Vagina (tissue), 2 donors: Measurements from ENCODE around the gene DMAC2L. TPM values are rescaled to one million over a fixed set of nuclear protein-coding genes. Genes with fewer than 3 reads are reported as not detected.

ENCODE experiments used
- DNase-seq, 2 donors: peaks; one replicate each; pipeline ENCODE4 v3.0.0-alpha.2; 2017; ENCODE audit errors: extremely low spot score in 2 of 2
- H3K27ac ChIP-seq: fragments of 200-600 bp; sonication (generic); one replicate; pipeline ENCODE4 v1.5.1; 2019
- H3K27me3 ChIP-seq: fragments of 200-600 bp; sonication (generic); one replicate; pipeline ENCODE4 v1.5.1; 2019
- H3K36me3 ChIP-seq, 2 donors: fragments of 200-600 bp; sonication (generic); one replicate each; pipeline ENCODE4 v1.5.1; 2017 to 2019
- H3K4me1 ChIP-seq: fragments of 200-600 bp; sonication (generic); one replicate; pipeline ENCODE4 v1.5.1; 2019
- H3K4me3 ChIP-seq, 2 donors: fragments of 200-600 bp; sonication (generic); 1 replicate in 1 of 2; 2 replicates in 1 of 2; pipeline ENCODE4 v1.5.1; 2016 to 2019
- H3K9me3 ChIP-seq: fragments of 200-600 bp; sonication (generic); one replicate; pipeline ENCODE4 v1.5.1; 2019
- POLR2A ChIP-seq, 2 donors: fragments of 450-650 bp; IDR thresholded peaks; one replicate each; pipeline ENCODE4 v1.6.1; 2017; ENCODE audit warnings: antibody characterized with exemption in 2 of 2, mild to moderate bottlenecking in 2 of 2, moderate library complexity in 2 of 2
- POLR2AphosphoS5 ChIP-seq, 2 donors: sonication (generic); formaldehyde crosslinking; IDR thresholded peaks; one replicate each; pipeline ENCODE4 v1.9.0; 2017; ENCODE audit warnings: antibody characterized with exemption in 2 of 2, mild to moderate bottlenecking in 2 of 2, low read depth in 1 of 2; ENCODE audit not compliant: insufficient read depth in 1 of 2
- intact Hi-C: fragments of 100-400 bp; cut with DNase I; formaldehyde crosslinking; loops from one replicate; pipeline ENCODE4 v1.15.1; 2023
- total RNA-seq: library from RNA; depleted of rRNA; stranded (reverse); fragments of >200 nt; gene quantifications from one replicate; pipeline ENCODE4 v1.2.3, GENCODE V29; 2016
- TF ChIP-seq, protein P1 (sequence below), 3 experiments: fragments of 450-650 bp in 2 of 3; fragments of 200-600 bp in 1 of 3; sonication (generic) in 1 of 3; IDR thresholded peaks; one replicate each; pipeline ENCODE4 v1.5.1; 2017 to 2019; ENCODE audit warnings: antibody characterized with exemption in 3 of 3, mild to moderate bottlenecking in 2 of 3, moderate library complexity in 2 of 3

DMAC2L gene, protein sequence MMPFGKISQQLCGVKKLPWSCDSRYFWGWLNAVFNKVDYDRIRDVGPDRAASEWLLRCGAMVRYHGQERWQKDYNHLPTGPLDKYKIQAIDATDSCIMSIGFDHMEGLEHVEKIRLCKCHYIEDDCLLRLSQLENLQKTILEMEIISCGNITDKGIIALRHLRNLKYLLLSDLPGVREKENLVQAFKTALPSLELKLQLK
- 31.4 TPM for total RNA-seq

DNA sequence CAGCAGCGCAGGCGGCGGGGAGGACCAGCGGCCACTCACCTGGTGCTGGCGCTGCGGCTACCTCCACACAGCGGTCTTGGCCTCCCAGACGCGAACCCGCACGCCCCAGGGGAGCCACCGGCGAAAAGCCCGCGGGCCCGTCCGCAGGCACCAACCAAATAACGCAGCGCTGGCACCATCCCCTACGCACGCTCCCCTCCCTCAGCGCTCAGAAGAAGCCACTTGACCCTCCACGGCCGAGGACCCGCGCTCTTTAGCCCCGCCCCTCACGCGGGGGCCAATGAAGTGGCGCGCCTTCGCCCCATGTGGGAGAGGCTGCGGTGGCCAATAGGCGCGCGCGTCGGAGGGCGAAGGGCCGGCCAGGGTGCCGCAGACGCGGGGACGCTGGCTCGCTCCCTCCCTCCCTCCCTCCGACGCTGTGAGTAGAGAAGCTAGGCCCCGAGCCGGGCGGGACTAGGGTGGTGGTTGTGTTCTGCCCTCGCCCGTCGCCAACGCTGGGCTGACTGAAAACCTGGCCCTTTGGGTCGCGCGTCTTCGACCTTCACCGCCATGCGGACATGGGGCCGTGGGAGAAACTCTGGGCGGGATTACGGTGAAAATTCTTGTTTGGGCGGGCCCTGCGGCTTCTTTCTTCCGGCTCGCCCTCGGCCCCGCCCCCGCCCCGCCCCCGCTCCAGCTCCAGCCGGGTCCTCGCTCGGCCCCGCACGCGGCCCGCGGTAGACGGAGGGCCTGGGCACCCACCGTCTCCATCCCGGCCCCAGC lies at the start of gene DMAC2L, which contains the start of gene L2HGDH:
TSS of gene DMAC2L (plus strand) at position 353 of the 762 bp plus-strand sequence. CDS start 9,164 bp downstream, outside the sequence.
TSS of gene L2HGDH (minus strand) at position 258 of the 762 bp plus-strand sequence. CDS start at position 179, 79 bp downstream.
- Histone ChIP-seq H3K27ac (peak within 1 kb of the TSS; percentile 93), H3K4me3 (peak within 1 kb of the TSS; percentile 84 to 87), H3K36me3 (no peaks in the 10 kb centered on the region), H3K27me3 (no peaks in the 10 kb centered on the region), H3K4me1 (peaks cover 17% of the 10 kb centered on the region), H3K9me3 (no peaks in the 10 kb centered on the region)
- DNase-seq: peak in 1 of 2 donors; percentile 93
- intact Hi-C loops: no loop called here
- TF ChIP-seq POLR2A (IDR thresholded peaks at IDR 0.05): peak in 1 of 2 donors; percentile 38
- TF ChIP-seq, protein P1, sequence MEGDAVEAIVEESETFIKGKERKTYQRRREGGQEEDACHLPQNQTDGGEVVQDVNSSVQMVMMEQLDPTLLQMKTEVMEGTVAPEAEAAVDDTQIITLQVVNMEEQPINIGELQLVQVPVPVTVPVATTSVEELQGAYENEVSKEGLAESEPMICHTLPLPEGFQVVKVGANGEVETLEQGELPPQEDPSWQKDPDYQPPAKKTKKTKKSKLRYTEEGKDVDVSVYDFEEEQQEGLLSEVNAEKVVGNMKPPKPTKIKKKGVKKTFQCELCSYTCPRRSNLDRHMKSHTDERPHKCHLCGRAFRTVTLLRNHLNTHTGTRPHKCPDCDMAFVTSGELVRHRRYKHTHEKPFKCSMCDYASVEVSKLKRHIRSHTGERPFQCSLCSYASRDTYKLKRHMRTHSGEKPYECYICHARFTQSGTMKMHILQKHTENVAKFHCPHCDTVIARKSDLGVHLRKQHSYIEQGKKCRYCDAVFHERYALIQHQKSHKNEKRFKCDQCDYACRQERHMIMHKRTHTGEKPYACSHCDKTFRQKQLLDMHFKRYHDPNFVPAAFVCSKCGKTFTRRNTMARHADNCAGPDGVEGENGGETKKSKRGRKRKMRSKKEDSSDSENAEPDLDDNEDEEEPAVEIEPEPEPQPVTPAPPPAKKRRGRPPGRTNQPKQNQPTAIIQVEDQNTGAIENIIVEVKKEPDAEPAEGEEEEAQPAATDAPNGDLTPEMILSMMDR (IDR thresholded peaks at IDR 0.05): no peak
- TF ChIP-seq POLR2AphosphoS5 (IDR thresholded peaks at IDR 0.05; ENCODE audit: insufficient read depth in 1 of 2, low read depth in 1 of 2): peak; percentile 67 to 95

DNA sequence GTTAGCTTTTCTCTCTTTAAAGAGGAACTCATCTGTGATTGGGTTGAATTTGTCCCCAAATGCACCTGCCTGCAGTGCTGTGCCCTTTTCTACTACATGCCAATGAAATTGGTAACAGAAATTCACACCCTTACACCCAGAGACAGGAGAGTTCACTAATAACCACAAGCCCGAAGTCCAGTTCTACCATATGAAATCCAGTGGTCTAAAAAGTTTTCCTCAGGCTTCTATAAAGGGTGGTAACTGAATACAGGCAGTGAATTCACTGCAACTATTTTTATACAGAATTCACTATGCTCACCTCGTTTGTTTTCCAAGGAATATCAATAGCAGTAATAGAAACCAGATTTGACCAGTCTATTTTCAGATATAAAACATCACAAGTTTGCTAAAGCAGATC lies 49.3 kb upstream of the DMAC2L start:
- Histone ChIP-seq H3K4me3 (no peak overlapping the region), H3K27me3 (no peaks in the 10 kb centered on the region), H3K27ac (no peak overlapping the region), H3K4me1 (no peaks in the 10 kb centered on the region), H3K36me3 (no peaks in the 10 kb centered on the region), H3K9me3 (no peaks in the 10 kb centered on the region)
- DNase-seq: no peak
- no peak for TF ChIP-seq POLR2A (IDR thresholded peaks at IDR 0.05)
- TF ChIP-seq, protein P1 (IDR thresholded peaks at IDR 0.05): no peak
- TF ChIP-seq POLR2AphosphoS5 (IDR thresholded peaks at IDR 0.05; ENCODE audit: insufficient read depth in 1 of 2, low read depth in 1 of 2): no peak
- intact Hi-C loops: no loop called here

DNA sequence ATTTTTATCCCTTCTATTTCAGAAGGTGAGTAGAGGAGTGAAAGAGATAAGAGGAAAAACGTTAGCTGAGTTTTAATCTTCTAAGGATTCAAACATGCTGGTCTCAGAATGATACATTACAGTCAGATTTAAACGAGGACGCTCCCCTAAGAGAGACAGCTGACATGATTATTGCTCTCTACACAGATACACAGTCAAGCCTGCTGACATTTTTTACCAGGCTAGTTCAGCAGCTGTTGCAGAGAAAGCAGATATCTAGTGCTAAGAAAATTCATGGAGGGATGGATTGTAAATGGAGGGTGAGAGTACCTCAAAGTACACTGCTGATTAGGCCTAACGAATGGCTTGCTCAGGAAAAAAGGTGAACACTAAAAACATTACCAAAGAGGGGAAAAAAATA lies 48.8 kb upstream of the DMAC2L start:
- no peaks in the 10 kb centered on the region for H3K4me1 ChIP-seq
- no peaks in the 10 kb centered on the region for H3K27me3 ChIP-seq
- TF ChIP-seq POLR2A (IDR thresholded peaks at IDR 0.05) (no peak), POLR2AphosphoS5 (IDR thresholded peaks at IDR 0.05; ENCODE audit: insufficient read depth in 1 of 2, low read depth in 1 of 2) (no peak)
- TF ChIP-seq, protein P1 (IDR thresholded peaks at IDR 0.05): no peak
- intact Hi-C loops: no loop called here
- no peaks in the 10 kb centered on the region for H3K9me3 ChIP-seq
- no peak overlapping the region for H3K4me3 ChIP-seq
- DNase-seq: no peak
- H3K27ac ChIP-seq: no peak overlapping the region
- H3K36me3 ChIP-seq: no peaks in the 10 kb centered on the region

DNA sequence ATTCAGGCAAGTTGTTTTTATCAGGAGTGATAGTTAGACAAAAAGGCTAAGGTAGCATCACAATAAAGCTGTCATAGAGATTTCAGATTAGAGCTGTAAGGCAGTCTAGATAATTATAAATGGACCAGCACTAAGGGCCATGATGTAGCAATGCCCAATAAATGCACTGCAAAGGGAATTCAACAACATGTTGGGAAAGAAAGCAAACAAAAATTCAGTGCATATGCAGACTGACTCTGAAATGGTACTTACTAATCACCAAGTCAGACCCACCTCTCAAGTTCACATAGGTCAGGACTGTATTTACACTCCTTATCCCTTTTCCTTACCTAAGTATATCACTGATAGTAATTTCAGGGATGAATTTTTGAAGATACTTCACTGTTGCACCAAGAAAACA lies 47.1 kb upstream of the DMAC2L start:
- H3K9me3 ChIP-seq: no peaks in the 10 kb centered on the region
- no peak for TF ChIP-seq POLR2AphosphoS5 (IDR thresholded peaks at IDR 0.05; ENCODE audit: insufficient read depth in 1 of 2, low read depth in 1 of 2)
- TF ChIP-seq, protein P1 (IDR thresholded peaks at IDR 0.05): no peak
- no peak for TF ChIP-seq POLR2A (IDR thresholded peaks at IDR 0.05)
- no peak for DNase-seq
- H3K36me3 ChIP-seq: no peaks in the 10 kb centered on the region
- H3K27ac ChIP-seq: no peak overlapping the region
- no peaks in the 10 kb centered on the region for H3K27me3 ChIP-seq
- intact Hi-C loops: no loop called here
- H3K4me1 ChIP-seq: no peaks in the 10 kb centered on the region
- H3K4me3 ChIP-seq: no peak overlapping the region

DNA sequence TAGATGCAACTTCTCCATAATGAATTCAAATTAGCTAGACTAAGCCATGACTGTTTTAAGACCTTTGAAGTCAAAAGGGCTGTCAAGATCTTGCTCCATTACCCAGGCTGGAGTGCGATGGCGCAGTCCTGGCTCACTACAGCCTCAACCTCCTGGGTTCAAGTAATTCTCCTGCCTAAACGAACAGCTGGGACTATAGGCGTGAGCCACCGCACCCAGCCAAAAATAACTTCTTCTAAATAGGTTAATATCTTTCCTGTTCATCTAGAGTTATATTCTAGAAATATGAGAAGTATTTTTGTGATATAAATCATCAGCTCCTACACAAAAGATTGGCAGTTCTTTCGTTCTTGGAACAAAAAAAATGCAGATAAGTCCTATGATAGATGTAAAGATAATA lies 41.2 kb upstream of the DMAC2L start:
- no peak for TF ChIP-seq POLR2AphosphoS5 (IDR thresholded peaks at IDR 0.05; ENCODE audit: insufficient read depth in 1 of 2, low read depth in 1 of 2)
- TF ChIP-seq POLR2A (IDR thresholded peaks at IDR 0.05): no peak
- TF ChIP-seq, protein P1 (IDR thresholded peaks at IDR 0.05): no peak
- intact Hi-C loops: no loop called here
- Histone ChIP-seq H3K4me3 (no peak overlapping the region), H3K36me3 (no peaks in the 10 kb centered on the region), H3K9me3 (no peaks in the 10 kb centered on the region), H3K27me3 (no peaks in the 10 kb centered on the region), H3K27ac (no peak overlapping the region), H3K4me1 (no peaks in the 10 kb centered on the region)
- DNase-seq: no peak
